GM21390 (cell line): Measurements from ENCODE around the gene ARHGEF16.

ENCODE experiments used
- ATAC-seq: cut with Tn5 transposase; IDR thresholded peaks from one replicate; pipeline ENCODE4 v1.9.1; 2021; ENCODE audit not compliant: unreplicated experiment

ARHGEF16 gene

DNA sequence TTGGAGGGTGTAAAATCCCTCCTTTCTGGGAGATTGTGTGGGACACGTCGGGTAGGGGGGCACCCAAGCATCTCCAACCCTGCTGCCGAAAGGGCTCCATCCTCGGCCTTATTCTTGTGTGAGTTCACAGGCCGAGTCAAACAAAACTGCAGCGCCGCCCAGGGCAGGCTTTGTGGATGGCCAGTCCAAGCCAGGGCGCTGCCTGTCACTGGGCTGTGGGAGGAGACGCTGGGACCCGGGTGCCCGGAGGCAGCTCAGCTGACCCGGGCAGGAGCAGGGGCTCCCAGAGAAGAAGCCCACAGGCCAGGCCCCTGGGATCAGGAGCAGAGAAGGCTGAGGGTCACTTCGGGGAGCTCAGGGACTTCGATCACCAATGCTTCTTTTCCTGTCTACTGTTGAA, 31.8 kb upstream of the ARHGEF16 start:
- no peak for ATAC-seq

DNA sequence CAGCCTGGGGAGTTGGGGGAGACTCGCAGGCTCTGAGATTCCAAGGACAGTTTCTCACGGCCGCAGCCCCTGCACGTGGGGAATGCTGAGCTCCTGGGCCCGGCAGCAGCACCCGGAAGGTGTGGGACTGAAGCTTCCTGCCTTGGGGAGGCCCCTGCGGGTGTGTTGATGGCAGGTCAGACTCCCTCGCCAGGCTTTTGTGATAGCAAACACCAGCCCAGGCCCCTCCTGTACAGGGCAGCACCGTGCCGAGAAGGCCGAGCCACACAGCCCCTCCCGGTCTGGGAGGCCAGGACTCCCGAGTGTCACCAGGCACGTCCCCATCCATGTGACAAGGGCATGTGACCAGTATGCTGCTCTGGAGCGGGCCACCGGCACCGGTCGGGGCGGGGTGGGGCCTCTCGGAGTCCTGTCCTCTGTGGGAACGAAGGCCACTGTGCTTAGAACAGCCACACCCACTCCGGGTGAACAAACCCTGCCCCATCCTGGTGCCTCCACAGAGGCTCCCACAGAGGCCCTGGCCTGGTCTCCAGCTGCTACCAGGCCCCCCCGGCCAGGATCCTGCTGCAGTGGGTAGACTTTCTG, 31.1 kb upstream of the ARHGEF16 start:
- ATAC-seq = no peak

DNA sequence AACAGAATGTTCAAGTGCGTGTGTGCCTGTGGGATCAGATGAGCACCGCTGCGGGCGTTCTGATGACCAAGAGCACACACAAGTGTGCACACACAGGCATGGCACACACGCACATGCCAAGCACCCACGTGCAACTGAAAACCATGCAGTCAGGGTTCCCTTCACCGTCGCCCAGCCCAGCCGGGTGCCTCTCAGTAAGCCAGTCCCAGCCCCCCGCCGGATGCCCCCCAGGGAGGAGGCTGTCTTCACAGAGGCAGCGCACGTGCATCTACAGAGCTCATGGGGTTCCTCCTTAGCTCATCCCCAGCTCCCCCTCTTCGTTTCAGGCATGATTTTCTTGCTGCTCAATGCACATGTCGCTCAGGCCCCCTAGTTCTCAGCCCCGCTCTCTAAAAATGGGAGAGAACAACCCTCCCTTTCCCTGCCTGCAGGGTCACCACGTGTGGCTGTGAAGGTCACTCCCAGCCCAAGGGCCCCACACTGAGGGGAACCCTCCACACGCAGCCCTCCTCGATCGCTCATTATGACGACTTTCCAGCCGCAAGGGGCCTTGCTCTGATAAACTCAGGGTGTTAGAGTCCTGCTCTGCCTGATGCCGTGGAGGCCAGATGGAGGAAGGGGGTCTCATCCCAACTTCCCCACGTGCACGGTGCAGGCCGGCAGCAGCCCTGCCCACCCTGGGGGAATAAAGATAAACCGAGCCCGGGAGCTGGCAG, 30.4 kb upstream of the ARHGEF16 start:
- ATAC-seq = no peak

DNA sequence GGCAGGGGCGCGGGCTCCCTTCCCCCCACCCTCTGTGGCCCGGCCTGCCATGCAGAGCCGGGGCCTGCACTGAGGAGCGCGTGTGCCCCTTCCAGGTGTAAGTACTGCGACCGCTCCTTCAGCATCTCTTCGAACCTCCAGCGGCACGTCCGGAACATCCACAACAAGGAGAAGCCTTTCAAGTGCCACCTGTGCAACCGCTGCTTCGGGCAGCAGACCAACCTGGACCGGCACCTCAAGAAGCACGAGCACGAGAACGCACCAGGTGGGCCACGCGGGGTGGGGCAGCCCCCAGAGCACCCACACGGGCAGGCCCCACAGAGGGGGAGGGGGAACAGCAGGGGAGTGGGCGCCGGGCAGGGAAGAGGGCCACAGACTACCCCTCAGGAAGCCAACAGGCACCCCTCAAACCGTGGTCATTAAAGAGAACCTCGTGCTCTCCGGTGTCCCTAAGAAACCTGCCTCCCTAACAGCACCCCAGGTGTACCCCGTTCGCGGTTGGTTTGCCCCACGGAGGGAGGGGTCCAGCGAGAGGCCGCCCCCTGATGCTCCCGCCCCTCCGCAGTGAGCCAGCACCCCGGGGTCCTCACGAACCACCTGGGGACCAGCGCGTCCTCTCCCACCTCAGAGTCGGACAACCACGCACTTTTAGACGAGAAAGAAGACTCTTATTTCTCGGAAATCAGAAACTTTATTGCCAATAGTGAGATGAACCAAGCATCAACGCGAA, 28.8 kb upstream of the ARHGEF16 start:
- ATAC-seq = no peak

DNA sequence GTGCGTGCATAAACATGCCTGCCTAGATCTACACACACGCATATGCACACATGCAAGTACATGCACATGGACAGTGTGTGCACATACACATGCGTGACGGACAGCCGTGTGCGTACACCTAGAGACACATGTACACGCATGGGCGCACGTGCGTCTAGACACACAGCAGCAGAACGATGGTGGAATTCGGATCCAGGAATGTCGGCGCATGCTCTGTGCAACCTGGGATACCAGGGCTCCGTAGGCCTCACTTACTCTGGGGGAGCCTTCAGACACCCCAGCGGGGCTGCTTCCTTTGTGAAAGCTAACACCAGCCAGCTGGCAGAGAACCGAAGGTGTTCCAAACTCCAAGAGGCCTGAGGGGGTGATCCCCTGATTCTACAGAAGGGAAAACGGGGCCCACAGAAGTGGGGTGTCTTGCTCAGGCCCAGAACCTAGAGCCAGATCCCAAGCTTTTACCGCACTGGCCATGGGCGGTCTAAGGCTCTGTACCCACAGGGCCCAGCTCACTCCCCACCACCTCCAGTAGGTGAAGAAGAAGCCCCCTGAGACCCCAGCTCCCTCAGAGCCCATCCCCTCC, 27.4 kb upstream of the ARHGEF16 start:
- no peak for ATAC-seq

DNA sequence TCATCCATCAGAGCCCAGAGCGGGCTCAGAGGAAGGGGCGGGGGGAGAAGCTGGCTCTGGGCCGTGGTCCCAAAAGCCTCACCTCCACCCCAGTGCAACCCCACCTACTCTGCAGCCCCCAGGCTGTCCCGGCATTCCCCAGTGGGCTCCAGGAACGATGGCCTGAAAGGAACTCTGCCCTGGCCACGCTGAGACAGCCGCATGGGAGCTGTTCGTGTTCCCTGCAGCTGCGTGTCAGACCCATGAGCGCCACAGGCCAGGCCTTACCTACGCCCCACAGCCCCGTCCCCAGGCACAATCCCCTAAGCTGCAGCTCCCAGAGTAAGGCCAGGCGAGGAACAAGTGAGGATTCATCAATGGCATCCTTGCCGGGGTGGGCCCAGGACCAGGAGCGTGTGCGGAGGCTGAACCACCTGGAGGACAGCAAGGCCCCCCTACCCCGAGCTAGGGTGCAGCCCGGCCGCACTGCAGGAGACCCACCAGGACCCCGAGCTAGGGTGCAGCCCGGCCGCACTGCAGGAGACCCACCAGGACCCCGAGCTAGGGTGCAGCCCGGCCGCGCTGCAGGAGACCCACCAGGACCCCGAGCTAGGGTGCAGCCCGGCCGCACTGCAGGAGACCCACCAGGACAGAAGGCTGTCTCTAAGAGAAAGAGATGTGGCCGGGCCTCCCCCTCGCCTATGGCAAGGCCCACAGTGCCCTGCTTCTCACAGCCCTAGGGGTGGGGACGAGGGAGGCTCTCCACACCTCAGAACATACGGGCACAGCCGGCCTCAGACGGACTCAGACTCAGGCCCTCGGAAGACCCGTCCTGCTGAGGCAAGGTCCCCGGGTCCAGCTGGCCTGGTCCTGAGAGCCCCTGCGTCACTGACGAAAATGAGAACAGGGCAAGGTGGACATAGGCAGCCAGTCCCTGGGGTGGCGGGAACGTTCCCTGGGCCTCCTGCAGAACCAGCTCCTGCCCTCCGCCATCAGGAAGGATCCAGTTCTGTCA, 26.5 kb upstream of the ARHGEF16 start:
- no peak for ATAC-seq

DNA sequence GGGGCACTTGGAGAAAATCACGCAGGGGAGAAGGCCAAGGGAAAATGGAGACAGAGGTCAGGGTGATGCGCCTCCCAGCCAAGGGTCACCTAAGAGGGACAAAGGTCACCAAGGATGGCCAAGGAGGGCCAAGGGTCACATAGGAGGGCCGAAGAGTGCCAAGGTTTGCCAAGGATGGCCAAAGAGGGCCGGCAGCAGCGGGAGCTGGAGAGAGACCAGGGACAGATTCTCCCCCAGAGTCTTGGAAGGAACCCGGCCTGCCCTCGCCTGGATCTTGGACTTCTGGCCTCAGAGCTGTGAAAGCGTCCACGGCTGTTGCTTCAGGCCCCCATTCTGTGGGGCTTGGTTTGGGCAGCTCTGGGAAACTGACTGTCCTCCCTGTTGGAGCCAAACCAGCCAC, 25.6 kb upstream of the ARHGEF16 start:
- no peak for ATAC-seq

DNA sequence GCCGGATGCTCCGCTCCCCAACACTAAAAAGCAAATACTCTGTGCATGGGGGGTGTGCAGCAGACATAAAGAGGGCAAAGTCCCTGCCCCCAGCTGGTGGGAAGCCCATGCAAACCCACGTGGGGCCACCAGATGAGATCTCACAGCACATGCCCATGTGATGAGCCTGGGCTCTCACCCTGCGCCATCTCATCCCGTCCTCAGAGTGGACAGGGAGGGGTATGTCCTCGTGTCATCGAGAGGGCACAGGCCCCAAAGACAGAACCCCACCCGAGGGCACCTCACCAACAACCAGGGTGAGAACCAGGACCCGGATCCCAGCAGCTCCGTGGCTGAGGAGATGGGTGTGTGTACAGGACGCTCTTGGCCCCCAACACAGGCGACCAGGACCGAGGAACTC, 25.1 kb upstream of the ARHGEF16 start:
- ATAC-seq = no peak

DNA sequence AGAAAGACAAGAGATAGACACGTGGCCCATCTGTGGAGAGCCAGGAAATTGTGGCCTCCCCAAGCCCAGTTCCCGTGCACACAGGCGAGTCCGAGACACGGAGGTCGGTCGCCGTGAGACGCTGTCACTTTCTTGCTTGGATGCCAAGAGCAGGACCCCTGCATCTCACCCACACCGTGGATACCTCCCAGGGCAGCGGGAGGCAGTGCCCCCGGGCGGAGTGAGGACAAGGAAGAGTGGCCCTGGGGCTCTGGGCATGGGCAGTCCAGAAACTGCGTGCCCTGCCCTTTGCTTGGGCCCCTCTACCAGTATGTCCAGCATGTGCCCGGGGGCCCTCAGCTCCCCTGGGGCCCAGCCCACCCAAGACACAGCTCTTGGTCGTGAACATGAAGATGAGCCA, 24.7 kb upstream of the ARHGEF16 start:
- ATAC-seq = no peak

DNA sequence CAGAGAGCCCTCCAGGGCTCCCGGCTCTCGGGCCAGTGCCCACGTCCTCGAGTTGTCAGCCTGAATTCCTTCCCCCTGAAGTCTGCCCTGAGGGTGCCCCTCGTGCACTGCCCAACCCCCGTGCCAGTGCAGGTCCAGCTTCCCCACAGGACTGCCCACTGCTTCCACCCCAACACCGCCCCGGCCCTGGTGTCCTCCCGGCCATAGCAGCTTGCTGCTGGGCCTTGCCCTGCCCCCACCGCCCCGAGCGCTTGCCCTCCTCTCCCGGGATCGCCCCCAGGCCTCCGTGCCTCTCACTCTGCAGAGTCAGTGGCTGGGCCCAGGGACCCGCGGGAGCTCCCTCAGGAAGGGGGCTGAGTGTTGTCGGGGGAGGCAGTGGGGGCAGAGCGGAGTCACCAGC, 24.1 kb upstream of the ARHGEF16 start:
- no peak for ATAC-seq

DNA sequence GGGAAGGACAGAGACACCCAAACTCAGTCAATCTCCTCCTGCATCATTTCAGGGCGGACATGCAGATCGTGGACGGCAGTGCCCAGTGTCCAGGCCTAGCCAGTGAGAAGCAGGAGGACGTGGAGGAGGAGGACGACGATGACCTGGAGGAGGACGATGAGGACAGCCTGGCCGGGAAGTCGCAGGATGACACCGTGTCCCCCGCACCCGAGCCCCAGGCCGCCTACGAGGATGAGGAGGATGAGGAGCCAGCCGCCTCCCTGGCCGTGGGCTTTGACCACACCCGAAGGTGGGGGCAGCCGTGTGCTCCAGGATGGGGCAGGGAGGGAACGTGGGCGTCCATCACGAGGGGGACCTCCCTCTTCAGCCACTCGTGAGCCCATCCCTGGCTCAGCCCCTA, 23.6 kb upstream of the ARHGEF16 start:
- no peak for ATAC-seq

DNA sequence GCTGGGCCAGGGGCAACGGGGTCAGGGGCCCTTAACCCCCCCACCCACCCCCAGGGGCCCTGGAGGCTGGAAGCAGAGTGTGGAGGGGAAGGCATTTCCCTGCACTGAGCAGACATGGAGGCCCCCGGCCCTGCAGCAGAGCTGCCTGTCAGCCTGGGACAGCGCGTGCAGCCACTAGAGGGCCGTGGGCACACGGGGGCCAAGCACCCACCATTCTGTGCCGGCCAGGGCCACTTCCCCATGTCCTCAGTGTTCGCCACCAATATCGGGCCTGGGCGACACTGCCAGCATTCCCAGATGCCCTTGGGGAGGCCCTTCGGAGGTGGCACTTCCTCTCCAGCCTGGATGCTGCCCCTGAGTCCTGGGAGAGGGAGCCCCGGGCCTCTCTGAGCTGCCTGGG, 23.2 kb upstream of the ARHGEF16 start:
- ATAC-seq = no peak

DNA sequence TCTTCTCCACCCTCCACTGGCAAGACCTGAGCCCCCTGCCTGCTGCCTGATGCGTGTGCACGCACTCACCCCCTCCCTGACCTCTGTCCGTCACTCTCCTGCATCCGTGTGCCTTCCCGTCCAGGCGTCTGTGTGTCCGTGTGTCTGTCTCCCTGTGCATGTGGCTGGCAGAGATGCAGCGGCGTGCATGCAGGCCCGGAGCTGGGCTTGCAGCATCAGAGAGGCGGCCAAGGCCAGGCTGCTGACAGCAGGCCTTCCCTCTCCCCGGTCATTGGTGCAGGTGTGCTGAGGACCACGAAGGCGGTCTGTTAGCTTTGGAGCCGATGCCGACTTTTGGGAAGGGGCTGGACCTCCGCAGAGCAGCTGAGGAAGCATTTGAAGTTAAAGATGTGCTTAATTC, 22.8 kb upstream of the ARHGEF16 start:
- no peak for ATAC-seq

DNA sequence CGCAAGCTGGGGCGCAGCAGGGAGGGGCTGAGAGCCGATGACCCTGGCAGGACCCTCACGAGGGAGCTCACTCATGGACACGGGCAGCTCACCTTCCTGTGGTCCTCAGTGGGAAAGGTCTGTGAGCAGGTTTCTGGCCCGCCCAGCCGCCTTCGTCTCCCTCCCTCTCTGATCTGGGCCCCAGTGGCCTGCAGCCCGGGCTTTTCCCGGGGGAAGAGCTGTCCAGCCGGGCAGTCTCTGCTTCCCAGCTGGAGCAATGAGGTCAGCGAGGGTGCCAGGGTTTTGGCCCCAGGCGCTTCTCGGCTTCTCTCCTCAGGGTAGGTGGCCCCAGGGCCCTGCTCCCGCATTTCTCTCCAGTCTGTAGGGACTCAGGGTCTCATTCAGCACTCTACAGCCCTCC, 22.2 kb upstream of the ARHGEF16 start:
- ATAC-seq = no peak

DNA sequence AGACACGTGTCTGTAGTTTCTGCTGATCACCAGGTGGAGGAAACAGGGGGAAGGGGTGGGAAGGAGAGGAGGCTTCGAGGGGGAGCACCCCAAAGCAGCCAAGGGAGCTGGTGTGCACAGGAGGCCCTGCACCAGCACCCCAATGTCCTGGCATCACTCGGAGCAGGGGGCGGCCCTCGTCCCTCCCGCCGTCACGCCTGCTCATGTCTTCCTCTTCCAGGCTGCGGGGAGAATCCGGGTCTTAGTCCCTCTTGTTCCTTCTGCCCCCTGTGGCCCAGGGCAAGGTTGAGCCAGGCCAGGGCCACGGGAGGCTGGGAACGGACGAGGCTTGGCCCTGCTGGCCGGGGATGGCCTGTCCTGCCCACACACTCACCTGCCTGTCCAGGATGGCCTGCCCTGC, 21.4 kb upstream of the ARHGEF16 start:
- no peak for ATAC-seq

DNA sequence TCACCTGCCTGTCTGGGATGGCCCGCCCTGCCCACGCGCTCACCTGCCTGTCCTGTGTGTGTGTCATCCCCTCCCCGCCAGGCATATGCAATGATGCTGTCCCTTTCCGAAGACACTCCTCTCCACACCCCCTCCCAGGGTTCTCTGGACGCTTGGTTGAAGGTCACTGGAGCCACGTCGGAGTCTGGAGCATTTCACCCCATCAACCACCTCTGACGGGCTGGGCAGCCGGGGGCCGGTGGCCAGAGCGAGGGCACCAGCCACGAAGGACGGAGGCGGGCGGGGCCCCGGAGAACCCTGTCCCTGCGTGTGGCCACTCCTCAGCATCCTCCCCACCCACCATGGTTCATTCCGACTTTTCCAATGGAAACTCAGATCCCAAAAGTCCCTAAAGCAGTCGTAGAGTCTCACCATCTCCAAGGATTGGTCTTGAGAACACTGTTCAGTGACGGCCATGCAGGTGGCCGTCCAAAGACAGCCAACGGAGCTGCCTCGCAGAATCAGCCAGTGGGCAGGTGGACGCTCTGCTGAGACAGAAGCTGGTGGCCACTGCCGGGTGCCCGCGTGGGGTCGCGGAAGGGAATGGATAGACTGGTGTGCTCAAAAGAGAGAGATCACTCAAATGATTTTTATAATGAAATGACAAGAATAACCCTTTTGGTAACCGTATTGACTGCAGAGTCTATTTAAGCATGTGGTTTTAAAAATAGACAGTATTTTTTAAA, 20.7 kb upstream of the ARHGEF16 start:
- ATAC-seq = no peak

DNA sequence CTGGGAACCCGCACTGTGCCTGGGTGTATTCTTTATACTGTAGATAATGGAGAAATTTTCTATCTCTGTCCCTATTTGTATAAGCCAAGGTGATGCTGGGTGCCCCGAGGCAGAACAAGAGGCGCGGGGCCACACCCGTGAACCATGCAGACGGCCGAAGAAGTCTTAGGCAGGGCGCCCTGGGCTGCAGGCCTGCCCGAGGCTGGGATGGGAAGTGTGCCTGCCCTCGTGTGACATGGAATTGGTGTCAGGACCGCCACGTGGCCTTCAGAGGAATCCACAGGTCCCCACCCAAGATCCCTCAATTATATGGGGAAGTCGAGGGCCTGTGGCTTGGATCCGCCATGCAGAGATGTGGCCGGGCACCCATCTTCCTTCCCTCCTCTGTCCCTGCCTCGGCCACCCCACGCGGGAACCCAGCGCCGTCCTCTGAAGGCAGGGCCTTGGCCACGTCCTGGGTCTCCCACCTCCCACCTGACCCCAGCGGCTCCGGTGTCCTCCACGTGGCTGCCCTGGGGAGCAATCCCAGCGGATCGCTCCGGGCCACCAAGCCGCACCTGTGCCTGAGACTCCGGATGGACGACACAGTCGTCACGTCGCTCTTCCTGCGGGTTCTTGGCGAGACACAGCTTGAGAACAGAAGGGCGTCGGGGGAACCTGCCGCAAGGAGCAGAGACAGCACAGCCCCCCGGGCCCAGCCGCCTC, 19.9 kb upstream of the ARHGEF16 start:
- no peak for ATAC-seq

DNA sequence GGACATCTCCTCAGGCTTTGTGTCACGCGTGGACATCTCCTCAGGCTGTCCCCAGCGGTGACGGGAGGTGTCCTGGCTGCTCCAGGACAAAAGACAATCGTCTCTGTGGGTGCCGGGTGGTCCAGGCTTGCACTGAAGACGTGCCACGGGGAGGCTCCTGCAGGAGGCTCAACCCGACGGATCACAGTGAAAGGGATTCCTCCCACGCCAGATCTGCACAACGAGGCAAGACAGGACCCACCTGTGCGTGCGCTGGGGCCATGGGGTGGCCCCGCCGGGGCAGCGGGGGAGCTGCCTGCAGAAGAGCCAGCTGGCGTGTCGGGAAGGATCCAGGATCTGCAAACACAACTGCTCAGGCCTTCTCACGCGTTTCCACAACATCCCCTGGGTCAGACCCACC, 18.8 kb upstream of the ARHGEF16 start:
- no peak for ATAC-seq

DNA sequence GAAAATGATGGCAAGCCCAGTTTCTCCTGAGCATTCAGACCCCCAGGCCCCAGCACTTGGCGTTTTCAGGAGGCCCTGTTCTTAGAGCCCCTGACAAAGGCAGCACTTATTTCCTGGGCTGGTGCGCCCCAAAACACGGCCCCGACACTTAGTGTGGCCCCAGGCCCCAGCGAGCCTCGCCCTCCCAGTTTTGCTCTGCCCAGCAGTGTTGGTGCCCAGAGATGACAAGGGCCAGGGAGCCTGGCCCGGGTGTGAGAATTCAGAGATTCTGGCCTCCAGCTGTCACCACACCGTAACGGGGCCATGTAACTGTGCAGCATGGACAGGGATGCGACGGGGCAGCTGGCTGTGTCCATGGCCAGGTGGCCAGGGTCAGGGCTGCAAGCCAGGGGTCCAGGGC, 18.0 kb upstream of the ARHGEF16 start:
- ATAC-seq = no peak

DNA sequence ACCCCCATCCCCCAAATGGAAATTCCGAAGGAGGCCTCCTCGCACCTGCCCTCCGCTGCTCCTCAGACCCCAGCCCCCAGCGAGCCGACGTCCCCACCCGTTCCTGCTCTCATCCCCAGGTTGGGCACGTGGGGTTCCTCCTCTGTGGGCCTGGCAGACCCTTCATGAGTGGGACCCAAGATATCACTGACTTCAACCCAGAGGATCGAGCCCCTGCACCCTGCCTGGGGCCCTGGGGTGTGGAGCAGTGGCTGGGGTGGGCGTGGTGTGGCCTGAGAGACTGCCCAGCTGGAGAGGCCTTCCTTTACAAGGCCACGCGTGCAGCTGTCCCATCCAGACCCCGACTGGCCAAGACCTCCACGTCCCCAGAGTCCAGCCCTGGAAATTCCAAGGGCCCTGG, 17.6 kb upstream of the ARHGEF16 start:
- no peak for ATAC-seq
